Mesendoderm (in vitro differentiated cells): ENCODE data around the gene SIMC1.

Source experiments
- DNase-seq: peaks from one replicate; pipeline ENCODE4 v3.0.0; 2013
- H2AK5ac ChIP-seq: 2 replicates; pipeline ENCODE4 v1.6.1; 2013; ENCODE audit warnings: low read length, inconsistent platforms
- H2BK120ac ChIP-seq: 2 replicates; pipeline ENCODE4 v1.6.1; 2013; ENCODE audit warnings: low read depth, mild to moderate bottlenecking, low read length, moderate library complexity, mixed read lengths
- H2BK15ac ChIP-seq: replicated peaks from 2 replicates; pipeline ENCODE4 v1.6.1; 2013; ENCODE audit warnings: low read depth, mild to moderate bottlenecking, moderate library complexity
- H2BK5ac ChIP-seq: 2 replicates; pipeline ENCODE4 v1.6.1; 2013; ENCODE audit warnings: low read length, inconsistent platforms
- H3K18ac ChIP-seq: 2 replicates; pipeline ENCODE4 v1.6.1; 2013; ENCODE audit warnings: mild to moderate bottlenecking, low read length, mixed read lengths
- H3K23ac ChIP-seq: one replicate; pipeline ENCODE4 v1.6.1; 2013; ENCODE audit warnings: low read length
- H3K27ac ChIP-seq: 2 replicates; pipeline ENCODE4 v1.5.1; 2013; ENCODE audit warnings: low read depth, mild to moderate bottlenecking, inconsistent platforms, low read length, moderate library complexity
- H3K27me3 ChIP-seq: 2 replicates; pipeline ENCODE4 v1.6.1; 2013; ENCODE audit warnings: low read length, control low read depth, mild to moderate bottlenecking, inconsistent platforms; ENCODE audit not compliant: insufficient read depth, poor library complexity
- H3K36me3 ChIP-seq: 2 replicates; pipeline ENCODE4 v1.6.1; 2013; ENCODE audit warnings: low read length, inconsistent platforms; ENCODE audit not compliant: control insufficient read depth, insufficient read depth
- H3K4ac ChIP-seq: one replicate; pipeline ENCODE4 v1.6.1; 2013; ENCODE audit warnings: low read depth, mild to moderate bottlenecking, low read length, moderate library complexity
- H3K4me1 ChIP-seq: 2 replicates; pipeline ENCODE4 v1.6.1; 2013; ENCODE audit warnings: low read depth, low read length, inconsistent platforms; ENCODE audit not compliant: control insufficient read depth
- H3K4me2 ChIP-seq: 2 replicates; pipeline ENCODE4 v1.6.1; 2013; ENCODE audit warnings: low read length
- H3K4me3 ChIP-seq: 2 replicates; pipeline ENCODE4 v1.5.1; 2013; ENCODE audit warnings: mild to moderate bottlenecking, low read length
- H3K56ac ChIP-seq: one replicate; pipeline ENCODE4 v1.6.1; 2013; ENCODE audit warnings: low read length
- H3K79me1 ChIP-seq: 2 replicates; pipeline ENCODE4 v1.6.1; 2013; ENCODE audit warnings: low read length, inconsistent platforms
- H3K79me2 ChIP-seq: 2 replicates; pipeline ENCODE4 v1.6.1; 2013; ENCODE audit warnings: mild to moderate bottlenecking, low read length; ENCODE audit not compliant: control insufficient read depth, insufficient read depth
- H3K9ac ChIP-seq: 2 replicates; pipeline ENCODE4 v1.6.1; 2013; ENCODE audit warnings: low read length, inconsistent platforms
- H4K5ac ChIP-seq: one replicate; pipeline ENCODE4 v1.6.1; 2013; ENCODE audit warnings: low read length
- H4K8ac ChIP-seq: one replicate; pipeline ENCODE4 v1.6.1; 2013; ENCODE audit warnings: low read depth, mild to moderate bottlenecking, control low read depth, low read length, moderate library complexity
- WGBS: extraction: QIAGEN DNeasy Blood & Tissue Kit; methylation state at CpG from one replicate; pipeline ENCODE4 v1.1.7; 2013; ENCODE audit warnings: low lambda C conversion rate, missing lambda C conversion rate; ENCODE audit not compliant: insufficient coverage; ENCODE audit errors: extremely low coverage; 5-methylcytosine and 5-hydroxymethylcytosine counted together

The SIMC1 gene

DNA sequence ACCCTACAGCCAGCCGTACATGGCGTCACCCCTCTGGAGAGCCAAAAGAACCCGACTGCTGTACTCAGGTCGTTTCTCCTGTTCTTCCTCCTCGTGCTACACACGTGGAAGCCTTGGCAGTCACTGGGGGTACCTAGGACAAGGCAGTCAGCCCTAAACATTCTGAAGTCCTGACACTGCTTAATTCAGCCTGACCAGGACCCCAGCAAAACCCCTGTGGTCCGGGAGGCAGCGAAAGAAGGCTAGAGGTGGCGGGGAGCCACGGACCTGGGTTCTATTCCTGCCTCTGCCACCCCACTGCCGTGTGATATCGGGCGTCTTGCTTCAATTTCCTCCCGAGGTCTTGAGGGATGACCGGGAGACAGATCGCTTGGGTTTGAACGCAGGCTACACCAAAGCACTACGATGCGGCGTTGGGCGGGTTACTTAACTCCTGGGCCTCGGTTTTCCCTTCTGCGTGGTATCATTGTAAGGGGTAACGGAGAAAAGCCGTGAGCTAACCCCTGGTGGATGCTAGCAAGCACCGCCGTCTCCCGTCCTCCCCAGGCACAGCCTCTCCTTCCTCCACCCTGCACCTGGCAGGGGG, 126.6 kb downstream of the SIMC1 start:
- no peak overlapping the region for H4K5ac ChIP-seq
- no CpG with 5 or more reads among the region's 28 CpGs for WGBS

DNA sequence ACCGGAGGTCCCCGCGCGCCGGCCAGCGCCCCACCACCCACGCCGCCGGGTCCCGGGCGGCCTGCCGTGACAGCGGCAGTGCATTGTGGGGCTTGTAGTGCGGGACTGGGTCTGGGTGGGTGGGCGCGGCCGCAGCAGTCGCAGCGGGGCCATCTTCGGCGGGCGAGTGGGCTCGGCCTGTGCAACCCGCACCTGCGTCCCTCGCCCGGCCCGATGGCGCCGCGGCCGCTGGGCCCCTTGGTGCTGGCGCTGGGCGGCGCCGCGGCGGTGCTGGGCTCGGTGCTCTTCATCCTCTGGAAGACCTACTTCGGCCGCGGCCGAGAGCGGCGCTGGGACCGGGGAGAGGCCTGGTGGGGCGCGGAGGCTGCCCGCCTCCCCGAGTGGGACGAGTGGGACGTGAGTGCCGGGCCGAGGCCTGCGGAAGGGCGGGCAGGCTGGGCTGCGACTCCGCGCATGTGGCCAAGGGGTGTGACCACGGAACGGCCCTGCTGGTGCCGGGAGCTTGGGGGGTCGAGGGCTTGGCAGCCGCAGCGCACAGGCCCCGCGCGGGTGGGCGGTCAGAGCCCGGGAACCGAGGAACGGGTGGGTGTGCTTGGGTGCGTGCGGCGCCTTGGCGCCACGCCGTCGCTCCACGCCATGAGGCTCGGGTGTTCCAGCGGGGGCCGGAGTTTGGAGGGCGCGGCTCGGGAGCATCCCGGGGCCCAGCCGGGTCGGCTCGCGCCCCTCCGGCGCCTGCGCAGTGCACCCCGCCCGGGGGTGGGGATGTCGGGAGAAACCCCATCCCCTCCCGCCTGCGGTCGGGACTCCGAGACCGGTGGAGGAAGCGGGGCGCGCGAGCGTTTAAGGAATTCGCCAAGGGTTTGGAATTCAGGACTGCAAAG, 127.4 kb downstream of the SIMC1 start, which contains the start of gene ARL10:
Gene ARL10, plus strand, starts transcription at position 137 of the 881 bp plus-strand sequence. Its CDS starts 77 bp downstream, at position 214.
- Histone ChIP-seq H3K56ac (peak within 1 kb of the TSS; percentile 89), H3K4me2 (peak within 1 kb of the TSS; percentile 91), H3K9ac (peak within 1 kb of the TSS; percentile 78), H3K27ac (no peak within 1 kb of the TSS), H3K4me3 (peak within 1 kb of the TSS; percentile 49), H3K4ac (no peak within 1 kb of the TSS), H2BK15ac (no peak within 1 kb of the TSS), H3K4me1 (peaks cover 2% of the 10 kb centered on the region), H3K79me1 (peaks cover 2% of the 10 kb centered on the region), H3K79me2 (peaks cover 7% of the 10 kb centered on the region), H3K27me3 (no peaks in the 10 kb centered on the region), H2BK120ac (no peak within 1 kb of the TSS), H3K18ac (no peak within 1 kb of the TSS), H4K8ac (no peak within 1 kb of the TSS), H2AK5ac (no peak within 1 kb of the TSS), H3K23ac (peak within 1 kb of the TSS; percentile 76), H4K5ac (no peak within 1 kb of the TSS), H3K36me3 (no peaks in the 10 kb centered on the region), H2BK5ac (no peak within 1 kb of the TSS)
- WGBS, result no CpG with 5 or more reads among the region's 108 CpGs
- DNase-seq, result peak; percentile 22

More for the DNA sequence above, 126.6 kb downstream of the SIMC1 start:
- H3K27me3 ChIP-seq, result no peaks in the 10 kb centered on the region
- peak overlapping the region; percentile 78 for H3K9ac ChIP-seq
- H2BK5ac ChIP-seq, result no peak overlapping the region
- peak overlapping the region; percentile 26 for H3K4me3 ChIP-seq
- H3K56ac ChIP-seq, result peak overlapping the region; percentile 89
- H3K79me1 ChIP-seq, result peaks cover 2% of the 10 kb centered on the region
- H3K18ac ChIP-seq, result no peak overlapping the region
- DNase-seq, result peak; percentile 27
- H3K23ac ChIP-seq, result no peak overlapping the region
- H3K36me3 ChIP-seq, result no peaks in the 10 kb centered on the region
- H2BK120ac ChIP-seq, result no peak overlapping the region
- H3K79me2 ChIP-seq, result peaks cover 7% of the 10 kb centered on the region
- no peak overlapping the region for H3K27ac ChIP-seq
- H4K8ac ChIP-seq, result no peak overlapping the region
- H3K4me1 ChIP-seq, result peaks cover 2% of the 10 kb centered on the region
- peak overlapping the region; percentile 91 for H3K4me2 ChIP-seq
- H2AK5ac ChIP-seq, result no peak overlapping the region
- no peak overlapping the region for H2BK15ac ChIP-seq
- no peak overlapping the region for H3K4ac ChIP-seq

DNA sequence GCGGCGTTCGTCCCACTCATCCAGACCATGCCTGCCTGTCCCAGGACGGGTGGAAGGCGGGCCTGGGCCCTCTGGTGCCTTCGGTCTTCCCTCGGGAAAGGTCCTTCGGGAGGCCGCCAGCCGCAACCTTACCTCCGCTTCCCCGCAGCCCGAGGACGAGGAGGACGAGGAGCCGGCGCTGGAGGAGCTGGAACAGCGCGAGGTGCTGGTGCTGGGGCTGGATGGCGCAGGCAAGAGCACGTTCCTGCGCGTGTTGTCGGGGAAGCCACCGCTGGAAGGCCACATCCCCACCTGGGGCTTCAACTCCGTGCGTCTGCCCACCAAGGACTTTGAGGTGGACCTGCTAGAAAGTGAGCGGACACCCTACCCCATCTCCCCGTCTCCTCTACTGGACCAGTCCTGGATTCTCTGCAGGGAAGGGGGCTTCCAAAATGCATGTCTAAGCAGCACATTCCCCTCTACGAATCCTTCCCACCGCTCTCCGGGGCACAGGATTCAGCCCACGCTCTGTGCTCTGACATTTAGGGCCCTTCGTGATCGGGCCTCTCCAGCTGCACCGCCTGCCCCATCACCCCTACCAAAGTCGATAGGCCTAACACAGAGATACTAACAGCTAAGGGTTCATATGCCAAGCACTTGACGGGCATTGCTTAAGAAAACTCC, 128.1 kb downstream of the SIMC1 start:
- H2BK15ac ChIP-seq, result no peak overlapping the region
- H3K36me3 ChIP-seq, result no peaks in the 10 kb centered on the region
- H4K8ac ChIP-seq, result no peak overlapping the region
- H3K23ac ChIP-seq, result peak overlapping the region; percentile 76
- H3K18ac ChIP-seq, result no peak overlapping the region
- no peak overlapping the region for H3K4ac ChIP-seq
- no peaks in the 10 kb centered on the region for H3K79me1 ChIP-seq
- H3K9ac ChIP-seq, result peak overlapping the region; percentile 78
- no peak overlapping the region for H2AK5ac ChIP-seq
- H3K4me2 ChIP-seq, result peak overlapping the region; percentile 91
- H4K5ac ChIP-seq, result no peak overlapping the region
- no peak overlapping the region for H2BK120ac ChIP-seq
- H2BK5ac ChIP-seq, result no peak overlapping the region
- peak overlapping the region; percentile 32 for H3K4me3 ChIP-seq
- no peaks in the 10 kb centered on the region for H3K79me2 ChIP-seq
- peak overlapping the region; percentile 89 for H3K56ac ChIP-seq
- no peaks in the 10 kb centered on the region for H3K27me3 ChIP-seq
- DNase-seq, result peak; percentile 50
- no peak overlapping the region for H3K27ac ChIP-seq
- H3K4me1 ChIP-seq, result peaks cover 2% of the 10 kb centered on the region
- WGBS, result no CpG with 5 or more reads among the region's 38 CpGs

DNA sequence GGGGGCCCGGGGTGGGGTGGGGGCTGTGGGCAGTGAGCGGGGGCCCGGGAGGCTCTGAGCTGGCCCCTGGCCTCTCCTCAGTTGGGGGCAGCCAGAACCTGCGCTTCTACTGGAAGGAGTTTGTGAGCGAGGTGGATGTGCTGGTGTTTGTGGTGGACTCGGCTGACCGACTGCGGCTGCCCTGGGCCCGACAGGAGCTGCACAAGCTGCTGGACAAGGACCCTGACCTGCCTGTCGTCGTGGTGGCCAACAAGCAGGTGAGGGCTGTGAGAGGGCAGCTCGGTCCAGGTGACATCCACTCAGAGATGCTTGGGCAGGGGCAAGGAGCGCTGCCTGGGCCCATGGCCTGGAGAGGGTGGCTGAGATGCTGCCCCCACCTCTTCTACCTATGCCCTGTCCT, 130.5 kb downstream of the SIMC1 start:
- Histone ChIP-seq H4K5ac (no peak overlapping the region), H3K4me2 (no peak overlapping the region), H3K18ac (no peak overlapping the region), H3K27ac (no peak overlapping the region), H2BK5ac (no peak overlapping the region), H2AK5ac (no peak overlapping the region), H4K8ac (no peak overlapping the region), H3K4me3 (no peak overlapping the region), H3K27me3 (no peaks in the 10 kb centered on the region), H3K36me3 (peaks cover 1% of the 10 kb centered on the region), H3K23ac (no peak overlapping the region), H3K4ac (no peak overlapping the region), H3K79me1 (no peaks in the 10 kb centered on the region), H3K4me1 (peaks cover 2% of the 10 kb centered on the region), H3K9ac (no peak overlapping the region), H3K56ac (no peak overlapping the region), H2BK120ac (no peak overlapping the region), H2BK15ac (no peak overlapping the region), H3K79me2 (no peaks in the 10 kb centered on the region)
- WGBS, result no CpG with 5 or more reads among the region's 13 CpGs
- DNase-seq, result no peak

DNA sequence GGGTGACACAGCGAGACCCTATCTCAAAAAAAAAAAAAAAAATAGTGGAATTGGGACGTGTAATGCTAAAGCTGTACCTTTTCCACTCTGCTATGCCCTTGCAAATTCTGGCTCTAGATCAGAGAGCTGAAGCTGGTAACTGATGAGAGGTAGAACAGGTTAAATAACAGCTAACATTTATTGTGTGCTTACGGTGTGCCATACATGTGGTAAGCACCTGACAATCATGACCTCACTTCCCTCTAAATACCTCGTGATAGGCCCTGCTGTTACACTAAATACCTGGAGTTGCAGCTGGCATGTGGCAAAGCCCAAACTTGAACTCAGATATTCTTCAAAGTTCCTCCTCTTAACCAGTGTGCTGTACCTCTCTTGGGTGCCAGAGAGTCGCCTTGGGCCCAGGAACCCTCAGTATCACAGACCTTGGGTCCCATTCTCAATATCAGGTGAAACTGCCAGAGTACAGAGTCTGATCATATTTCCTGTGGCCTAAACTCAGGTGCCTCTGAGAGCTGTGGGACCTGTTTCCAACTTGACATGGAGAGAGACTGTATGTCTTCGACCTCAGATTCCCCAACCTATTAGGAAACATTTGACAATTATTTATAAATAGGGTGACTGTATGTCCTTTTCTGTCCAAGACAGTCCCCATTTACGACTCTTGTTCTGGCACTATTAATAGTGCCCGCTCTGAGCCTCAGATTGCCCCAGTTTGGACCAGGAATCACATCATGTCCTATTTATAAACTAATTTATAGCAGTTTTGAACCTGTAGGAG, 131.9 kb downstream of the SIMC1 start:
- no peak overlapping the region for H3K56ac ChIP-seq
- no peak for DNase-seq
- H2BK15ac ChIP-seq, result no peak overlapping the region
- H4K5ac ChIP-seq, result no peak overlapping the region
- H2BK120ac ChIP-seq, result no peak overlapping the region
- H2BK5ac ChIP-seq, result no peak overlapping the region
- no peak overlapping the region for H3K27ac ChIP-seq
- no peaks in the 10 kb centered on the region for H3K27me3 ChIP-seq
- no peak overlapping the region for H3K4me3 ChIP-seq
- no peaks in the 10 kb centered on the region for H3K79me2 ChIP-seq
- no peak overlapping the region for H3K18ac ChIP-seq
- no peak overlapping the region for H4K8ac ChIP-seq
- no peak overlapping the region for H3K9ac ChIP-seq
- H3K79me1 ChIP-seq, result no peaks in the 10 kb centered on the region
- peaks cover 1% of the 10 kb centered on the region for H3K36me3 ChIP-seq
- no CpG with 5 or more reads among the region's 8 CpGs for WGBS
- no peak overlapping the region for H3K4ac ChIP-seq
- H3K4me1 ChIP-seq, result peaks cover 2% of the 10 kb centered on the region
- no peak overlapping the region for H3K4me2 ChIP-seq
- H2AK5ac ChIP-seq, result no peak overlapping the region
- H3K23ac ChIP-seq, result no peak overlapping the region
